Frontal cortex (tissue), 4 donors: Measurements from ENCODE around the gene LDLRAD4. TPM values are rescaled to one million over a fixed set of nuclear protein-coding genes. Genes with fewer than 3 reads are reported as not detected.

Experiments used
- DNase-seq, 2 donors: peaks; one replicate each; pipeline ENCODE4 v3.0.0; 2012; ENCODE audit warnings: low spot score in 2 of 2
- FAIRE-seq: peaks from 2 replicates; lab custom pipeline; 2012; peaks lifted over from hg19 to GRCh38; lab: Jason Lieb, UNC
- total RNA-seq: library from RNA; depleted of rRNA; stranded (reverse); fragments of >200 nt; gene quantifications from one replicate; pipeline ENCODE4 v1.2.3, GENCODE V29; 2014
- donor health status: control.
- donor health status: control.
- donor health status: control.

LDLRAD4 gene
- total RNA-seq, 1 donor from 2014 or later: 60.7 TPM

GRCh38 chr18:13389491-13390131 lies 171.1 kb downstream of the LDLRAD4 start:
- FAIRE-seq (no peak), DNase-seq (no peak)

GRCh38 chr18:13390196-13390595 lies 171.6 kb downstream of the LDLRAD4 start:
- DNase-seq (no peak), FAIRE-seq (no peak)

DNA sequence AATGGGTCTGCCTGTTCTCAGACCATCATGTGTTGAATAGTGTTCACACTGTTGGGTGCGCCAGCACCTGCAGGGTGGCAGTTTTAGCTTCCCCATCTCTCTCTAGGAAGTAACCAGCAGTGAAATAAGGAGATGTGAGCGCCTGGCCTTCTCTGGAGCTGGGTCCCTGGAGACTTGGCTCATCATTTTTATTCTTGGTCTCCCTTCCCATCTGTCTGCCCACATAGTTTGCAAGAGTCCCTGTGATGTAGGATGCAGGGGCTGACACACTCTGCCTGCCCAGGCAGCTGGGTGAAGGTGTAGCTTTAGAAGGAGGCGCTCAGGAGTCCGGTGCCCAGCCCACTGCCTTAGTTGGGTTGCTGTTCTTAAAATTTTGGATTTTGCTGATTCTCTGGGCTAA lies 172.2 kb downstream of the LDLRAD4 start:
- FAIRE-seq (no peak), DNase-seq (no peak)

DNA sequence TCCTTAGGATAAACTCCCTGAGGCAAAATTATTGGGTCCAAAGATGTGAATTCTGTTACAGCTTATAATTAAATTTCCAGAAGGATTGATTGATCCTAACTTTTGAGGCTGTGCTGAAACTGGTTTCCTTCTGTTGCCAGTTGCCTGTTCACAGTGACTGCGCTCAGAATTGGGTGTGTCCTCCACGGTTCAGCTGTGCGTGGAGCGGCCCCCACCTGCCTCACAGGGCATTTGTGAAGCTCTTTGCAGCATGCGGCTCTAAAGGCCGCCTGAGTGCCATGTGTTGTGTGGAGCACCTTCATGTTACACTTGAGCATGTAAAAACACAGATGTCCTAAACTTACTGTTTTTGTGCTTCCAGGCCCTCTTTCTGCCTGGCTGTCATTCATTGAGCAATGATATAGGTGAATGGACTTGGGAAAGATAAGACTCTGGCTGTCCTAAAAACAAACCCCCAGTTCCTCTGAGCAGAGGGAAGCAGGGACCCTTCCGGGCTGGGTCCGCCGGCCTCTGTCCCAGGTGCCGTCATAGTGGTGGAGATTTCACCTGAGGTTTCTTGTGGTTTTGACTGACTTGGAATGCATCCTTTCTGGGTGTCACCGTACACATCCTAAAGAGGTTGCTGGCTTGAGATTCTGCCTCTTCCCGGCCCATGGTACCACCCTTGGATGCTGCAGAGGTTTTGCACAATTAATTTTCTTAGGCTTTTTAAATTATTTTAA lies 173.6 kb downstream of the LDLRAD4 start:
- FAIRE-seq (no peak), DNase-seq (no peak)

GRCh38 chr18:13392899-13393298 lies 174.3 kb downstream of the LDLRAD4 start:
- DNase-seq (no peak), FAIRE-seq (no peak)

DNA sequence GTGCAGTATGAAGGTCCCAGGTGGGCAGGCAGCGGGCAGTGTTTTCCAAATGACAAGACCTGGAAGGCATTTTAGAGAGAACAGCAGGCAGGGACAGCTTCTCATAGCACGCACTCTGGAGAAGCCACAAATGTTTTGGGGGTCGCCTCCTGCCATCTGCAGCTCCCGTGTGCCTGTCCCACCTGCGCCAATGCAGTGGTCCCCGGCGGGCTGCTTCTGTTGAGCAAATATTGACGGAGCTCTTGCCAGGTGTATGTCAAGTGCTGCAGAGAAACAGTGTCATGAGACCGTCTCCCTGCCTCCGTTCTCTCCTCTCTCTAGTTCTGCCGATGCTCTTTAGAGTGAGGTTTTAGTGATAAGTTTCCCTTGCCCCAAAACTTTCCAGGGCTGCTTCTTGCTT lies 174.8 kb downstream of the LDLRAD4 start:
- DNase-seq: no peak
- no peak for FAIRE-seq

- DNase-seq: no peak
- FAIRE-seq: no peak
Observed at GRCh38 chr18:13394801-13395200, 176.2 kb downstream of the LDLRAD4 start.

DNA sequence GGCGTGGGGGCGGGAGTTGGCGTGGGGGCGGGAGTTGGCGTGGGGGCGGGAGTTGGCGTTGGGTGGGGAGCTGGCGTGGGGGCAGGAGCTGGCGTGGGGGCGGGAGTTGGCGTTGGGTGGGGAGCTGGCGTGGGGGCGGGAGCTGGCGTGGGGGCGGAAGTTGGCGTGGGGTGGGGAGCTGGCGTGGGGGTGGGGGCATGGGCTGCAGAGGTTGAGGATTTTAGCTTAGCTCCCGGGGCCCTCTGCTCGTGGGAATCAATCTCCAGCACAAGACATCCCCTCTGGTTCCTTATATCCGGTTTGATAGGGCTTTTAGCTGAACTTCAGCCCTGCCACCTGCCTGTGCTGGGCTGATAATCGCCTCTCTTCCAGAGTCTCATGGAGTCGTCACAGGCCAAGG lies 177.0 kb downstream of the LDLRAD4 start:
- FAIRE-seq: no peak
- no peak for DNase-seq

- DNase-seq: no peak
- no peak for FAIRE-seq
Observed at GRCh38 chr18:13397504-13398163, 179.1 kb downstream of the LDLRAD4 start.

DNA sequence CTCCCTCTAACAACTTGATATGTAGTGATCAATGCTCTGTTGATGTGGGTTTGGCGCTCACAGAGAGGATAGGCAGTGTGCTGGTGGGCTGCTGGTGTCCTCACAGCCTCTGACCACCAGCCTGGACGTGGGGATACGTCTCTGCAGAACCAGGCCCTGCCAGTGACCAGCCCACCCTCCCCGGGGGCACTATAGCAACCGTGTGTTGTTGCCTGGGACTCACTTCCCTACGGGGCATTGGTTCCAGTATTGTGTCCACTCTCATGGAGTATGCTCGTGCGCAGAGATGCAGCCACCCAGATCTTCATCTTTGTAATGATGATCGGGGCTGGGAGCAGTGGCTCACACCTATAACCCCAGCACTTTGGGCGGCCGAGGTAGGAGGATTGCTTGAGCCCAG lies 180.1 kb downstream of the LDLRAD4 start:
- no peak for FAIRE-seq

GRCh38 chr18:13399511-13399910 lies 181.0 kb downstream of the LDLRAD4 start:
- no peak for FAIRE-seq

More for the DNA sequence above, 180.1 kb downstream of the LDLRAD4 start:
- no peak for DNase-seq

GRCh38 chr18:13400636-13401315 lies 182.2 kb downstream of the LDLRAD4 start:
- FAIRE-seq (no peak), DNase-seq (no peak)

More at GRCh38 chr18:13399511-13399910, 181.0 kb downstream of the LDLRAD4 start:
- no peak for DNase-seq

DNA sequence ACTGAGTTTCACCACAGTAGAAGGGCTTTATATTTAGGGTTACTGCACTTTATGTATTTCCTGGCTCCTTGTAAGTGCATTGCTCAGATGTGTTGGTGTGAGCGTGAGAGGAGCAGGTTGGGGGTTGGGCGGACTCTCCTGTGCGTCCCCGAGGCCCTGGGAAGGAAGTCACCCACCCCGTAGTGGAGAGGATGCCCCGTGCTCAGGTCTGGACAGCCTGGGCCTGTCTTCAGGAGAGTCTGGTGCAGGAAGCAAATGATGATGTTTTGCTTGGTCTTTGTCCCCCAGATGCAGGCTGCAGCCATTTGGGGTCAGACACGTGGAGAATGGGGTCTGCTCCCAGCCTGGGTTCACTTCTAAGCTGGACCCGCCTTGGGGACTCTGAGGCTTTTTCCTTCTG lies 182.8 kb downstream of the LDLRAD4 start:
- FAIRE-seq (no peak), DNase-seq (no peak)

- FAIRE-seq (no peak), DNase-seq (no peak)
Observed at GRCh38 chr18:13401826-13402225, 183.3 kb downstream of the LDLRAD4 start.

GRCh38 chr18:13403786-13404549 lies 185.4 kb downstream of the LDLRAD4 start:
- no peak for DNase-seq
- FAIRE-seq: no peak

- FAIRE-seq (no peak), DNase-seq (no peak)
Observed at GRCh38 chr18:13405305-13406038, 186.9 kb downstream of the LDLRAD4 start.

- DNase-seq (no peak), FAIRE-seq (no peak)
Observed at GRCh38 chr18:13406049-13406615, 187.6 kb downstream of the LDLRAD4 start.

GRCh38 chr18:13406736-13407135 lies 188.2 kb downstream of the LDLRAD4 start:
- no peak for DNase-seq
- FAIRE-seq: no peak

DNA sequence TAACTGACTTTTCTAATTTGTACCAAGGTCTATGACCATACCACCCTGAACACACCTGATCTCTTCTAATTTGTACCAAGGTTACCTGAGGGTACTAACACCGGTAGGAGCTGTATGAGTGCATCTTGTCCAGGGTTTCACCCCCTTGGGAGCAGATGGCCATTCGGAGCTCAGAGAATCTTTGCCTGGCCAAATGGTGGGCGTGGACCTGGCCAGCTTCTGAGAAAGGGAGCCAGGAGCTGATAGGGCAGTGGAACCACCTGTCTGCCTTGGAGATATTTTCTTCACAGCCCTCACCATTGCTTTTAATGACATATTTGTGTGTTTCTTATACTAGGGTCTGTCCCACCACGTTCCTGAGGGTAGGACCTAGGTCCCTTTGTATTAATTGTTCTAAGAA lies 188.9 kb downstream of the LDLRAD4 start:
- DNase-seq (no peak), FAIRE-seq (no peak)
